Omental fat pad (tissue), 4 donors: ENCODE results near the gene LDB3. TPM values are rescaled to one million over a fixed set of nuclear protein-coding genes. Genes with fewer than 3 reads are reported as not detected.

Source experiments
- ATAC-seq: fragments of 150-250 bp; one replicate; pipeline ENCODE4 v1.9.1; 2016; ENCODE audit warnings: mild to moderate bottlenecking, moderate library complexity; ENCODE audit not compliant: low FRiP score
- DNase-seq: peaks from one replicate; pipeline ENCODE4 v3.0.0-alpha.2; 2019; ENCODE audit warnings: low spot score
- CTCF ChIP-seq, 3 donors: fragments of 450-650 bp; IDR thresholded peaks; one replicate each; pipeline ENCODE4 v1.5.1; 2016 to 2017; ENCODE audit warnings: antibody characterized with exemption in 3 of 3, mild to moderate bottlenecking in 3 of 3, moderate library complexity in 2 of 3
- total RNA-seq, 4 donors: library from RNA; depleted of rRNA; stranded (reverse); fragments of >200 nt; gene quantifications; one replicate each; pipeline ENCODE4 v1.1.0, GENCODE V29; 2016

The LDB3 gene
- total RNA-seq, 4 donors from 2014 or later: 0.56 to 22.4 (median 0.65) TPM

GRCh38 chr10:86698207-86698940 is 30.1 kb downstream of the LDB3 start:
- TF ChIP-seq CTCF (IDR thresholded peaks at IDR 0.05): no peak
- no peak for ATAC-seq

GRCh38 chr10:86699125-86699524 is 30.8 kb downstream of the LDB3 start:
- ATAC-seq: peak; percentile 24
- TF ChIP-seq CTCF (IDR thresholded peaks at IDR 0.05): no peak
- DNase-seq: no peak

More at GRCh38 chr10:86698207-86698940, 30.1 kb downstream of the LDB3 start:
- DNase-seq: no peak

GRCh38 chr10:86699541-86699940 is 31.2 kb downstream of the LDB3 start:
- TF ChIP-seq CTCF (IDR thresholded peaks at IDR 0.05): no peak
- ATAC-seq: peak; percentile 60
- DNase-seq: no peak

- DNase-seq (no peak), ATAC-seq (peak; percentile 8)
- TF ChIP-seq CTCF (IDR thresholded peaks at IDR 0.05): no peak
Observed at GRCh38 chr10:86699991-86700840, 31.9 kb downstream of the LDB3 start.

GRCh38 chr10:86700851-86701617 is 32.7 kb downstream of the LDB3 start:
- no peak for DNase-seq
- no peak for TF ChIP-seq CTCF (IDR thresholded peaks at IDR 0.05)
- ATAC-seq: no peak

GRCh38 chr10:86703176-86703575 is 34.9 kb downstream of the LDB3 start:
- DNase-seq (no peak), ATAC-seq (no peak)
- TF ChIP-seq CTCF (IDR thresholded peaks at IDR 0.05): no peak
